BJ (cell line): ENCODE measurements around the gene TACC2. TPM values are rescaled to one million over a fixed set of nuclear protein-coding genes. Genes with fewer than 3 reads are reported as not detected.
A peak's percentile ranks its signal among the peaks of the same experiment; 100 is the strongest.

Experiments
- CTCF ChIA-PET: fragments of 350-600 bp; formaldehyde crosslinking; extraction: SDS; loops from one replicate; lab custom pipeline; 2021; ENCODE audit warnings: antibody characterized with exemption, inconsistent platforms; lab: Yijun Ruan, JAX
- POLR2A ChIA-PET: fragments of 300-600 bp; sonication (Branson Sonifier 250); formaldehyde crosslinking; extraction: SDS; loops from one replicate; lab custom pipeline; 2021; ENCODE audit warnings: antibody characterized with exemption; lab: Charles Lee
- DNase-seq: peaks from one replicate; pipeline ENCODE4 v3.0.0-alpha.2; 2011; ENCODE audit warnings: low read depth
- H3K27me3 ChIP-seq: 2 replicates; pipeline ENCODE4 v1.6.0; 2011; ENCODE audit warnings: low read length; ENCODE audit not compliant: control insufficient read depth, insufficient read depth
- H3K36me3 ChIP-seq: 2 replicates; pipeline ENCODE4 v1.5.1; 2011; ENCODE audit warnings: low read length; ENCODE audit not compliant: control insufficient read depth, insufficient read depth
- H3K4me3 ChIP-seq: 2 replicates; pipeline ENCODE4 v1.5.1; 2011; ENCODE audit warnings: low read depth, mild to moderate bottlenecking, control low read depth, low read length
- polyA plus RNA-seq: library from polyadenylated mRNA; depleted of rRNA; stranded (reverse); fragments of >200 nt; gene quantifications from 2 replicates; pipeline ENCODE4 v1.2.3, GENCODE V29; 2011
- TF ChIP-seq, protein P1 (sequence below): IDR thresholded peaks from 2 replicates; pipeline ENCODE4 v1.5.1; 2011; ENCODE audit warnings: low read depth, mild to moderate bottlenecking, control low read depth, inconsistent platforms, low read length, moderate library complexity; ENCODE audit not compliant: insufficient read depth

TACC2 gene
- polyA plus RNA-seq, 1 experiment = 10.4 TPM

DNA sequence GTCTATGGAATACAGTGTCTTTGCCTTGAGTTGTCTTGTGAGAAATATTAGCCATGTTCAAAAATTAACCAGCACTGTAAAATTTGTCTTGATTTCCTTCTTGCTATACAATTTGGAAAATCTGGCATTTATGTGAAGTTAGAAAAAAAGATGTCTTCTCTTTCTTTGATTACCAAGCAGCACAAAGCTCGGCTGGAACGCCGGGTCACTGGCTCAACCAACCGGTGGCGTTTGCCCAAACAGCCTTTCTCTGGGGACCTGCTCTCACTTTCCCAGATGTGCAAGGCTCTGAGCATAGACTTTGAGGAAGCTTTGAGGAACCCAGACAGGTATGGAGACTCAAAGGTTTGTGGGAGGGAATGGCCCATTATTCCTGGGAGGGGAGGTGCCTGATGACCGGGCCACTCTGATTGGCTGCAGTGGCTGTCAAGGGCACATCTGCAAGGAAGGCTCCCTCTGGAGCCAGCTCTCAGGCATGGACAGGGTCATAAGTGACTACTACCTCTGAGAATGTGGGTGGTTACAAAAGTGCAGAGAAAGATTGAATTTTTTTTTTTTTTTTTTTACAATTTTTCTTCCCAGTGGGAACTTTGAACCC, 287.7 kb downstream of the TACC2 start:
- POLR2A ChIA-PET = interaction anchor here (0.7 kb wide), 1 partner anchor 125 kb away, joined by 7 read pairs; no protein-coding TSS in a partner anchor
- DNase-seq = no peak
- CTCF ChIA-PET = interaction anchor here (0.6 to 5.3 kb wide), 5 partner anchors 10 to 254 kb away, joined by 3 to 67 read pairs (median 3); no protein-coding TSS in a partner anchor
- Histone ChIP-seq H3K36me3 (no peaks in the 10 kb centered on the region), H3K4me3 (no peak overlapping the region), H3K27me3 (no peaks in the 10 kb centered on the region)
- TF ChIP-seq, protein P1, sequence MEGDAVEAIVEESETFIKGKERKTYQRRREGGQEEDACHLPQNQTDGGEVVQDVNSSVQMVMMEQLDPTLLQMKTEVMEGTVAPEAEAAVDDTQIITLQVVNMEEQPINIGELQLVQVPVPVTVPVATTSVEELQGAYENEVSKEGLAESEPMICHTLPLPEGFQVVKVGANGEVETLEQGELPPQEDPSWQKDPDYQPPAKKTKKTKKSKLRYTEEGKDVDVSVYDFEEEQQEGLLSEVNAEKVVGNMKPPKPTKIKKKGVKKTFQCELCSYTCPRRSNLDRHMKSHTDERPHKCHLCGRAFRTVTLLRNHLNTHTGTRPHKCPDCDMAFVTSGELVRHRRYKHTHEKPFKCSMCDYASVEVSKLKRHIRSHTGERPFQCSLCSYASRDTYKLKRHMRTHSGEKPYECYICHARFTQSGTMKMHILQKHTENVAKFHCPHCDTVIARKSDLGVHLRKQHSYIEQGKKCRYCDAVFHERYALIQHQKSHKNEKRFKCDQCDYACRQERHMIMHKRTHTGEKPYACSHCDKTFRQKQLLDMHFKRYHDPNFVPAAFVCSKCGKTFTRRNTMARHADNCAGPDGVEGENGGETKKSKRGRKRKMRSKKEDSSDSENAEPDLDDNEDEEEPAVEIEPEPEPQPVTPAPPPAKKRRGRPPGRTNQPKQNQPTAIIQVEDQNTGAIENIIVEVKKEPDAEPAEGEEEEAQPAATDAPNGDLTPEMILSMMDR = no peak

DNA sequence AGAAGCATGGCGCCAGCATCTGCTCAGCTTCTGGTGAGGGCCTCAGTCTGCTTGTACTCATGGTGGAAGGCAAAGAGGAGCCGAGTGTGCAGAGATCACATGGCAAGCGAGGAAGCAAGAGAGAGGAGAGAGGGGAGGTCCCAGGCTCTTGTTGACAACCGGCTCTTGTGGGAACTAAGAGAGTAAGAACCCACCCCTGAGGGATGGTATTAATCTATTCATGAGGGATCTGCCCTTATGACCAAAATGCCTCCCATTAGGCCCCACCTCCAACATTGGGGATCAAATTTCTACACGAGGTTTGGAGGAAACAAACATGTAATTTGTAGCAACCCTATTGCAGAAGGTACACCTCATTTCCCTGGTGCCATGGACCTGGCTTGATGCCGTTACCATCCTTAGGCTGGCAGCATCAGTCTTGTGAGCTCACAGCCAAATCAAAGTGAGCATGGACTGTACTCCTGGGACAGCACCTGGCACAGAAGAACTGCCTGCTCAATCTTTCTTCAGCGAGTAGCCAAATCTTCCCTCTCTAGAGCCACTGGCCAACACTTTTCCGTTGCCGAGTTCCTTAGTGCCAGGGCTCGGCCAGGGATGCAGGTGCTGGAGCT, 288.7 kb downstream of the TACC2 start:
- H3K4me3 ChIP-seq = no peak overlapping the region
- TF ChIP-seq, protein P1 = no peak
- no peaks in the 10 kb centered on the region for H3K27me3 ChIP-seq
- no peak for DNase-seq
- H3K36me3 ChIP-seq = no peaks in the 10 kb centered on the region
- ChIA-PET CTCF (interaction anchor here (0.9 to 5.3 kb wide), 6 partner anchors 9 to 288 kb away, joined by 3 to 67 read pairs (median 4); no protein-coding TSS in a partner anchor), POLR2A (no interaction called here)

DNA sequence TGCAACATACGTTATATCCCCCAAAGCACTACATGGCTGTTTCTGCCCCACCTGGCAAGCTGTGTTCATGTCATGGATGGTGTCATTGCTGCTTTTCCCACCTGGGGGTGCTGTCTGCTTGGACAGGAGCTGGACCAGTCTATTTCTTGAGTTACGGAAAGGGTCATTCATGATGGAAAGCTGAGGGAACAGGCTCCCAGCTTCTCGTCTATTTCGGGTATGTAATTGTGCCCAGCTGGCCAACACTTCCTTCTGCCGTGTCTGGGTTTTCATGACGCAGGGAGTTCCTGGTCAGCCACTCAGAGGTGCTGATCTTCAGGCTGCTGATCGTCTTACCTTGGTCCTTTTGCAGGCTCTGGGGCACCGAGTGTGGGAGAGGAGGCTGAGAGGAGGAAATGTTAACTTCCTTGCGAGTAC, 290.8 kb downstream of the TACC2 start:
- Histone ChIP-seq H3K4me3 (no peak overlapping the region), H3K36me3 (no peaks in the 10 kb centered on the region), H3K27me3 (no peaks in the 10 kb centered on the region)
- TF ChIP-seq, protein P1 = peak; percentile 56
- POLR2A ChIA-PET = no interaction called here
- CTCF ChIA-PET = interaction anchor here (0.6 to 5.3 kb wide), 12 partner anchors 8 to 424 kb away, joined by 3 to 67 read pairs (median 5); partner anchors contain the start of gene BTBD16
- DNase-seq = no peak

DNA sequence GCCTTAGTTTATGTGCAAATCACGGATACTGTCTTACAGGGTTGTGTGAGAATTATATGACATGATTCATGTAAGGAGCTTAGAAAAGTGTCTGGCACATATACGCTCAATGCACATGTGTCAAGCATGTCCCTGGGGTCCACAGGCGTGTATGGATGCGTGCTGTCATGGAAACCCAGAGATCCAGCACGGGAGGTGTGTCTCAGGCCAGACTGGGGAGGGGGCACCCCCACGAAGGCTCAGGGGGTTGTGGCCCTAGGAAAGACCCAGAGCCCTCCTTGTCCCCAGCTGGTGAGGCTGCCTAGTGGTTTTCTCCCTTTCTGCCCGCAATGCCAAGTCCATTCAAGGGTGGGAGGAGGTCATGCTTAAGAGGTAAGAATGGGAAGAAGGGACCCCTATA, 291.2 kb downstream of the TACC2 start:
- Histone ChIP-seq H3K36me3 (no peaks in the 10 kb centered on the region), H3K27me3 (no peaks in the 10 kb centered on the region), H3K4me3 (no peak overlapping the region)
- no peak for DNase-seq
- ChIA-PET POLR2A (no interaction called here), CTCF (interaction anchor here (0.6 to 5.3 kb wide), 11 partner anchors 9 to 424 kb away, joined by 3 to 67 read pairs (median 5); partner anchors contain the start of gene BTBD16)
- TF ChIP-seq, protein P1 = no peak

DNA sequence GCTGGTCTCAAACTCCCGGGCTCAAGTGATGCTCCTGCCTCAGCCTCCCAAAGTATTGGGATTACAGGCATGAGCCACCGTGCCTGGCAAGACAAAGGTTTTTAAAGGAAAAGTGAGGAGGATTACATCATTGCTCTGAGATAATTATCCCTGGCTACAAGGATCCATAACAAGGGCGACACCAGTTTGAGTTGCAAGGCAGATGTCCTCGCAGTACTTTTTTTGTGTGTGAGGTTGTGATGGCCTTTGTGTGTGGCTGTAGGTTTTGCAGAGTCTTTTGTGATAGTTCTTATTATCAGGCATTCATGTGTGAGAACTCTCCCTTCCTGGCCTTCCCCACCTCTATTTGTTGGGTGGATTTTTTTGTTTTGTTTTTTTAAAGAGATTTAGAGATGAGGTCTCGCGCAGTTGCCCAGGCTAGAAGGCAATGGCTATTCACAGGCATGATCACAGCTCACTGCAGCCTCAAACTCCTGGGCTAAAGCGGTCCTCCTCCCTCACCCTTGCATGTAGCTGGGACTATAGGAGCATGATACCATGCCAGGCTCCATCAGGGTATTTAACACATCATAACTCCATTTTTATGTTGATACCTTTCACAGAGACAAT, 292.2 kb downstream of the TACC2 start:
- H3K36me3 ChIP-seq = no peaks in the 10 kb centered on the region
- CTCF ChIA-PET = interaction anchor here (0.7 to 5.3 kb wide), 3 partner anchors 10 to 116 kb away, joined by 3 to 67 read pairs (median 5); partner anchors contain the start of gene BTBD16
- TF ChIP-seq, protein P1 = no peak
- H3K27me3 ChIP-seq = no peaks in the 10 kb centered on the region
- no peak overlapping the region for H3K4me3 ChIP-seq
- DNase-seq = no peak
- POLR2A ChIA-PET = no interaction called here
